ENCODE measurements around the gene USP22.

DNA sequence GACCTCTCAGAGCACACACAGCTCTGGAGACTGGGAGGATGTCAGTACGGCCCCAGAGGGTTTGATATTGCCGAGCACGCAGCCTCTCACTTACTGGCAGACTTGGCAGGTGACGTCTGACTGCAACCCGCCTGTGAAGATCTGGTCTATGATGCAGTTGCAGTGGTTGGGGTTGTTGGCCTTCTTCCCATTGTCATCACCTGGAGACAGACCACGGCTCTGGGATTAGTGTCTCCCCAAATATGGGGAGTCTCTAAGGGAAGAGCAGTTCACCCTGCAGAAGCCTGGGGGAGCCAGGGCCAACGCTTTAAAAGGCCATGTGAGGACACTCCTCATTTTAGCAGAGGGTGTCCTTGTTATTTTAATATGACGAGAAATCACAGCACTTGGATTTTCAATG, 30.1 kb downstream of the USP22 start:
- TF ChIP-seq CTCF (IDR thresholded peaks at IDR 0.05) (no peak), POLR2A (IDR thresholded peaks at IDR 0.05) (no peak)

All from stomach (tissue), 4 donors.